Occipital lobe (tissue), 3 donors: ENCODE results near the gene WHRN. TPM values are rescaled to one million over a fixed set of nuclear protein-coding genes. Genes with fewer than 3 reads are reported as not detected.

Experiments
- DNase-seq: peaks from one replicate; lab custom pipeline; 2025; lab: John Stamatoyannopoulos, UW
- small RNA-seq: library from RNA; depleted of rRNA; stranded (forward); fragments of <200 nt; gene quantifications from one replicate; pipeline ENCODE3, GENCODE V24; 2014
- total RNA-seq: library from RNA; depleted of rRNA; stranded (reverse); fragments of >200 nt; gene quantifications from one replicate; pipeline ENCODE4 v1.2.3, GENCODE V29; 2014

Gene WHRN
- total RNA-seq, 1 donor from 2014 or later, result 0.94 TPM

DNA sequence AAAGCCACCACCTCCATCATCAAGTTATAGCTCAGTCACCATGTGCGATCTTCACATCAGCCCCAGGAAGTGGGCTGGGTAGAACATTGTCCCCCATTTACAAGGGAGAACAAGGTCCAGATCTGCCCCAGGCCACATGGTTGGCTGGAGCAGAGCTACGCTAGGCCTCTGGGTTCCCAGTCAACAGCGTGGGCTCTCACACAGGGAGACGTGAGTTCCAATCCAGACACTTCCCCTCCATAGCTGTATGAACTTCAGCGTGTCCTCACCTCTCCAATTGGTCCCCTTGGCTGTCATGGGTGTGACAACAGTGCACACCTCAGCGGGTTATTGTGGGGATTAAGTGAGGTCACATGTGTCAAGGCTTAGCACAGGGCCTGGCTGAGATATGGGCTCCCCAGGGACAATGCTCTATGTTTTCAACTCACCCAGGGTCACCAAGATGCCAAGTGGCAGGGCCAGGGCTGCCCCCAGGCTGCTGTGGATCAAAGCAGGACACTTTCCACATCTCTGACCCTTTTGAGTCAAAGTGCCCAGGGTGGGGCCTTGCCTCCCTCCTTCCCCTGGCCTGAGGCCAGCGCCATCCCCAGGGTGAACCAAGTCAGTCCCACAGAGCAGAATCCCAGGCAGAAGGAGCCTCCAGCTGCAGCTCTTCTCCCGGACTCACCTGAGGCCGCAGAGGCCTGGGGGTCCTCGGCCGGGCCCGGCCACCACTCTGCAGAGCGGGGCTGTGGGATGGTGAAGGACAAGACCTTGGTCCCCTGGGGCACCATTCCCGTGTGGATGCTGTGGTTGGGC lies 137.3 kb downstream of the WHRN start:
- no peak for DNase-seq

DNA sequence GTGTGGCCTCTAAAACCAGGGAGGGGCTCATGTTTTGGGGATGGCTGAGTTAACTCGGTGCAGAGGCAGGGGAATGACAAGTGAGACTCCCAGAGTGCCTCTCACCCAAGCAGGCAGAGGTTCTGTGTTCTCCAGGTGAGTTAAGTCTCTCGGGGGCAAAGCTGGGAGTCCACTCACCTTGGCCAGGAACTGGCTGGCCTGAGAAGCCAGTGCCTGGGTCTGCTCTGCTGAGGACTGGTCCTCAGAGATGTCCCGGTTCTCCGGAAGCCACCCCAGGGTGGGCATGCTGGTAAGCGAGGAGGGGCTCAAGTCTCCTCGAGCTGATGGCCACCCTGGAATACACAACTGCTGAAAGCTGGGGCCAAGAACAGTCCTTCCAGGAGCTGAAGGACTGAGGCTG lies 137.9 kb downstream of the WHRN start:
- no peak for DNase-seq

DNA sequence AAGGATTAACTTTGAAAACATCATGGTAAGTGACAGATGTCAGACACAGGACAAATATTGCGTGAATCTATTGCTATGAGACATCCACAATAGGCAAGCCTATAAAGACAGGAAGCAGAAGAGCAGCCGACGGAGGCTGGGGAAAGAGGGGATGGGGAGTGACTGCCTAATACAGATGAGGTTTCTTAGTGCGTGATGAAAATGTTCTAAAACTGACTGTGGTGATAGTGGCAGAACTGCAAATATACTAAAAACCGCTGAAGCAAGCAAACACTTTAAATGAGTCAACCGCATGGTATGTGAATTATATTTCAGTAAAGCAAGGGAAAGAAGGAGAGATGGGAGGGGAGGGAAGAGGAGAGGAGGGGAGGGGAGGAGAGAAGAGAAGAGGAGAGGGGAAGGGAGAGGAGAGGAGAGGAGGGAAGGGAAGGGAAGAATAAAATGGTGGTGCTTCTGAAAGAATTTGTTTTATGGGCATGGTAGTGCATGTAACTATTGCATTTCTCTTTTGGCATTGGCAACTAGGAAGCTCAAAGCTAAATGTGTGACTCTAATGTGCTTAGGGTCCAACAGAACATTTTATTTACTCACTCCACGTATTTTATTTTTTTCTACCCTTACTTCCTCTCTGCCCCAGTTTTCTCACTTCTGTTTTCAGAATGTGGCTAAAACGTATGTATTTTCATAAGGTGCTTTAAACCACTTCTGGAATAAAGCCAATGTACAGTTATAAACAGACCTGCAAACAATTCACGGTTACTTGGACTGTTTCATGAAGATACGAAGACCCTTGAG lies 138.7 kb downstream of the WHRN start:
- DNase-seq, result no peak

DNA sequence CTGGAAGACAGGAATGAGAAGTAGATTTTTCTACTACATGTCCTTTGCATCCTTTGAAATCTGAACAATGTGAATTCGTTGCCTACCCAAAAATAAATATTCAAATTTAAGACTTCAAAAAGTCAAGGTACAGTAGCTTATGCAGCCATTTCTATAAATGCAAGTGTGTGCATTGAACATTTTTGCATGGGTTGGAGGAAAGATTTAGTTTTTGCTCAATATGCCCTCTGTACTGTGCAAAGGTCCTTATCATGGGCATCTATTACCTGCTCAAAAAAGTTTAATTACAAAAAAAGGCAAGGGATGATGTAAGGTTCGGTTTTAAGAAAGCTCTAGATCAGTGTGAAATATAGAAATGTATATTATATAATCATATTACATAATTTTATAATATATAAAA lies 140.1 kb downstream of the WHRN start:
- no peak for DNase-seq

DNA sequence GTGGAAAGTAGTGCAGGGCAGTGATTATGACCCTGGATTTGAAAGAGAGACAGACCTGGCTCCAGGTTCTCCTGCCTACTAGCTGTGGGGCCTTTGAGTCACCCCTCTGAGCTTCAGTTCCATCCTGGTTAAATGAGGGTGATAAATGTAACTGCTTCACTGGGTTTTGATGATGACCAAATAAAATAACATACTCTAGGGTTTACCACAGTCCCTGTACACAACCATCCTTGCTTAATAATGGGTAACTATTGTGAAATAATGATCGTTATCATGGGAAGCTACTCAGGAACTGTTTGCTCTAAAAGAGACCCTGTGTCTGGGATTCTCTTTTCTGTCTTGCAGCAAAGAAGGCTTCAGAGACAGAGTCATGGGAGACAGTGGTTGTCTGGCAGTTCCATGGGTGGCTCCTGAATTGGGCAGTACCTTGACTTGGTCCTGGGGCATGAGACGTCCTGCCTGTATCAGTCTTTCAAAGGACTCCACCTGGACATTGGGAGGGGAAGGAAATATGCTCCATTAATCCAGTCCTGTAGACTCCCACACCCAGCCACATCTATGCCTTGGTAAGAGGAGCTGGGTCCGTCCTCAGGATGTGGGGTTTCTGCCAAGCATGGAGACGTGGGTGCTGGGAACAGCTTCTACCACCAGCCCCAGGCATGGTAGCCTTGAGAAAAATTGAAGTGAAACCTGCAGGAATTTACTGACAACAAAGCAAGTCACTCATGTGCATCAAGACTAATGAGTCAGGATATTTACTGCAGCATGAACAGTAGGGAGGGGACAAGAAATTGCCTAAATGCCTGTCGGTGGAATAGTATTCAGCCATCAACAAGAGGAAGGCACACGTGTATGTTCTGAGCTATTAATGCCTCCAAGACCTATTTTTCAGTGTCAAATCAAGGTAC lies 140.9 kb downstream of the WHRN start:
- DNase-seq, result no peak

DNA sequence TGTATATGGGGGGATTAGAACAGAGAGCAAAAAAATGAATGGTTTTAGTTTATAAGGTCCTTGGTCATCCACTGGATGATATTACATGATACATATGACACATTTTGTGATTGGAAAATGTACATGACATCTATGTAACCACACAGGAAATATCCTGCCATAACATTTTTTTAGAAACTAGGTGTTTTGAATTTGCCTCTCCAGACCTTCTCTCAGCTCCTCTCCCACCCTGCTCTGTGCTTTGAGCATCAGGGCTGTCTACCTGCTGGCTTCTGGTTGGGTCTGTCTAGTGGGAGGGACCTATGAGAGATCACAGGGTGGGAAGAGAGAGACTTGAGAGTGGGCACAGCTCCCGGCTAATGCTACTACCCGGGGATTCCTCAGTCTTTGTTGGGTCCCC lies 141.8 kb downstream of the WHRN start:
- DNase-seq, result no peak

DNA sequence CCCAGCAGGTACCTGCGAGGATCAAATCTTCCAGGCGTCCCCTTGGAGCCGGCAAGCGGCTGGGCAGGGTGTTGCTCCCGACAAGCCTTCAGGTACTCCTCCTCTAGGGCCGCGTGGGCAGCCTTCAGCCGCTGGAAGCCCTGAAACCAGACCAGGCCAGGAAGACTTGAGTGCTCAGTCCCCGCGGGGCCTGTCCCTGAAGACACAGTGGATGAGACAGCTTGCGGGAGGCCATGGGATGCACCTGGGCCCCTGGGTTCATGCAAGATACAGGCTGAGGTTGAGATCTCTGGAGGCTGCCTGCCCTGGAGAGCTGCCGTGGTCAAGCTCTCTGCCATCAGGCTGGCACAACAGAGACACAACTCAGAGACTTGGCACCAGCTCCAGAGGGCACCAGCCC lies 142.9 kb downstream of the WHRN start:
- no peak for DNase-seq

DNA sequence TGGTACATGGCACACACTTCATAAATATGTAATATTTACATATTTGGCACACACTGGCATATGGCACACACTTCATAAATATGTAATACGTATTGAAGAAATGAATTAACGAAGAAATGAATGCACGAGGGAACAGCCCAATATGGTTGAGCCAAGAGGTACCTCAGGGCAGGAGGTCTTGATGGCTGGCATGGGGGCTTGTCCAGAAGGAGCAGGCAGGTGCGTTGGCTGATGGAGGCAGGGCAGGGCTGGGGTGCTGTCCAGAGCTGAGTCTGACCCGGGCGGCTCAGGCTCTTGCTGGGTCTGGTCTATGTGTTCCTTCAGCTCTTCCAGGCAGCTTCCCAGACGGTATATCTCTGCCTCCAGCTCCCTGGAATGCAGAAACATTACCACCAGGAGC lies 143.7 kb downstream of the WHRN start:
- no peak for DNase-seq

DNA sequence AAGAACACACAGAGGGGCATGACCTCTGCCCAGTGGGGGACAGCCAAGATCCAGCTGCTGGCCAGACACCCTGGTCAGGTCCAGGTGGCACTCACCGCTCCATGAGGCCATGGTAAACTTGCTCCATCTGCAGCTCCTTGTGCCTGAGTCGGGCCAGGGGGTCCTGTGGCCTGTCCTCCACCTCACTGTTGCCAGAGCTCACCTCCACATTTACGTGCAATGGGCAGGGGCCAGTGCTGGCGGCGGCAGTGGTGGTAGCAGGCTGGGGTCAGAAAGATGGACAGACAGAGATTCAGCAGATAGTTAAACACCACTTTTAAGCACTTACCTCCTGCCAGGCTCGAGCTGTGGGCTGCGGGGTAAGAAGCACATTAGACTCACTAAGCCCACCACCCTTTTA lies 145.5 kb downstream of the WHRN start:
- no peak for DNase-seq

DNA sequence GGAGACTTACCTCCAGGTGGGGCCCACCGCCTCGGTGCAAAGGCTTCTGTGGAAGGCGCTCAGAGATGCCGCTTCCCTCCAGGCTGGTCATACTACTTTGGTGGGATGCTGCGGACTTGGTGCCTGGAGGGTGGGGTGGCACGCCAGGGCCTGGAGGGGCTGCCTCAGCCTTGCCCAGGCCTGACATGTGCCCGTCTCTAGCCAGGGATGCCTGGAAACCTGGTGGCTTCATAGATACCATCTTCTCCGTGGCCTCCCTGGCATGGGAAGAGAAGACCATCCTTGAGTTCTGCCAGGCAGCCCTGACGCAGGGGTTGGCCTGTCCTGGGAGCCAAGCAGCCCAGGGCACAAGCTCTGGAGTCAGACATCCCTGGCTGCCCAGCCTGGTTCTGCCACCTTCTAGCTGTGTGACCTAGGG lies 147.4 kb downstream of the WHRN start:
- DNase-seq, result no peak

DNA sequence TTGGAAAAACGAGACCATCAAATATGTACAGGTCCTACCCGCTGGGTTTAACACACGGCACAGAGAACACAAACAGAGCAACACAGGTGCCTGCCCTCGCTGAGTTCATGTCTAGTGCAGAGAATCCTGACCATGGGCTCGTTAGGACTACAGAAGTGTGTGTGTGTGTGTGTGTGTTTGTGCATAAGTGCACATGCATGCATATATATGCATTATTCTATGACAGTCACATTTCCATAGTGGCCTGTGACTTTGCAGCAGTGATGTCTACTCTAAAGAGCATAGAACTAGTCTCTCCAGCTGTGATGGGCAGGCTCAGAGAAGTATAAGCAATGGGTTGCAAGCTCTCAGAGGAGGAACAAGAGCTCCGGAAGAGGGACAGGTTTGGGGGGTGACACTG lies 147.9 kb downstream of the WHRN start:
- DNase-seq, result no peak

DNA sequence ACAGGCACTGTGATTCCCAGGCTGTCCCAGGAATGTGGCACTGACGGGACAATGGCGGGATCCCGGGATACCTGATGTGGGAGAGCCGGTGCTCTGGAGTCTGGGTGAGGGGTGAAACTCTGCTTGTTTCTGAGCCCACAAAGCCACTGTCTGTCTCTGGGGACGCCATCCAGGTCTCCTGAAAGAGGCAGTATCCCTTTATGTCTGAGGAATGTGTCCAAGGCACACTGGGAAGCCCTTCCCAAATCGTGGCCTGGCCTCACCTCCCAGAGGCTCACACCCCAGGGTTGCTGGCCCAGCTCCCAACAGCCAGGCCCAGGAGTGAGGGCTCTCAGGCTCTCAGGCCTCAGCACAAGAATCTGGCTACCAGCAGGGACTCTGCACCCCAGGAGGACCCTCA lies 148.5 kb downstream of the WHRN start:
- no peak for DNase-seq

DNA sequence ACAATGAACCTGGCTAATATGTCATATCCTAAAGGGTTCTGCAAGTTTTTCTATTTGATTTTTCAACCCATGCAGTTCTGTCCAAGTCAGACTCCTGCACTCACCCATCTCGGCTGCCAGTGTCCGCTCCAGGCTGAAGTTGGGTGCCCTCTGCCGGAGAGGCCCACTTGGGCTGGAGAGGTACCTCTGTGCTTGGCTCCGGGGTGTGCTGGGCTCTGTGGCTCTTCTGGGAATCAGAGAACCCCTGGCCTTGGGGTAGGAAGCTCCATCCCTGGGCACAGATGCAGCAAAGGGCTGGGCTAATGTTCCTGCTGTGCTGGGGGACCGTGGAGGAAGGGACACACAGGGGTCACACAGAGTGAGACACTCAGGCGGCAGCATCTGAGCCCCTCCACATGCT lies 149.5 kb downstream of the WHRN start:
- DNase-seq, result no peak

Small RNAs within 50 kb of the gene (small RNA-seq; reads per million reads assigned to genes)
- not detected for gene AL138895.2

Other genes with a start within 250 kb of the WHRN start
- not detected for gene ORM1, start 182.4 kb downstream of the WHRN start, total RNA-seq
- not detected for gene ORM2, start 175.6 kb downstream of the WHRN start, total RNA-seq
- gene AKNA, start 117.5 kb downstream of the WHRN start, total RNA-seq, result 3.3 TPM
- 80.3 TPM for gene ATP6V1G1, start 82.3 kb upstream of the WHRN start, total RNA-seq
- gene TMEM268, start 105.8 kb upstream of the WHRN start, total RNA-seq, result 24.3 TPM
- gene TEX53, start 152.3 kb upstream of the WHRN start, total RNA-seq, result not detected
- gene TEX48, start 176.7 kb upstream of the WHRN start, total RNA-seq, result not detected